Fibroblast of mammary gland (primary cell): ENCODE data around the gene PSMG4.

Source experiments
- DNase-seq: peaks from one replicate; pipeline ENCODE4 v3.0.0-alpha.2; 2010; ENCODE audit warnings: low read depth
- H3K4me3 ChIP-seq: 2 replicates; pipeline ENCODE4 v1.5.1; 2011; ENCODE audit warnings: low read depth, mild to moderate bottlenecking, low read length, moderate library complexity; ENCODE audit not compliant: control insufficient read depth
- TF ChIP-seq, protein P1 (sequence below): conservative IDR thresholded peaks from 2 replicates; pipeline ENCODE4 v1.5.1; 2011; ENCODE audit warnings: low read depth, low read length, inconsistent platforms; ENCODE audit not compliant: control insufficient read depth, insufficient read depth

The PSMG4 gene

DNA sequence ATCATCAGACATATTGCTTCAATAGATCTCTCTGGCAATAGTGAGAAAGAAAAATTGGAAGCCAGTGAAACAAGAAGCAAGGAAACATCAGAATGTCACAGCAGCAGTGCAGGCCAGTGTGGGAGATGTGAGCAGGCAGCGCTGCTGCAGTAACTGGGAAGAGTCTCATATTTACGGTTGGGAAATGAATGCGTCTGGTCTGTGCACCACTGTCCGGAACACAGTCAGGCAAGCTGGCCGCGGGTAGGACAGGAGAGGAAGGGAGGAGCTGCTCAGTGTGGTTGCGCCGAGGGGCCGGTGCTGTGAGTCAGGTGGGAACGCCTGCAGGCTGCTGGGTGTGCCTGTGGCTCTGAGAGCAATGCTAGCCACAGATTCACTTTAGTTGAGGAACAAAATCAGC, 6.4 kb upstream of the PSMG4 start:
- H3K4me3 ChIP-seq, result no peak overlapping the region
- DNase-seq, result peak; percentile 17
- TF ChIP-seq, protein P1, sequence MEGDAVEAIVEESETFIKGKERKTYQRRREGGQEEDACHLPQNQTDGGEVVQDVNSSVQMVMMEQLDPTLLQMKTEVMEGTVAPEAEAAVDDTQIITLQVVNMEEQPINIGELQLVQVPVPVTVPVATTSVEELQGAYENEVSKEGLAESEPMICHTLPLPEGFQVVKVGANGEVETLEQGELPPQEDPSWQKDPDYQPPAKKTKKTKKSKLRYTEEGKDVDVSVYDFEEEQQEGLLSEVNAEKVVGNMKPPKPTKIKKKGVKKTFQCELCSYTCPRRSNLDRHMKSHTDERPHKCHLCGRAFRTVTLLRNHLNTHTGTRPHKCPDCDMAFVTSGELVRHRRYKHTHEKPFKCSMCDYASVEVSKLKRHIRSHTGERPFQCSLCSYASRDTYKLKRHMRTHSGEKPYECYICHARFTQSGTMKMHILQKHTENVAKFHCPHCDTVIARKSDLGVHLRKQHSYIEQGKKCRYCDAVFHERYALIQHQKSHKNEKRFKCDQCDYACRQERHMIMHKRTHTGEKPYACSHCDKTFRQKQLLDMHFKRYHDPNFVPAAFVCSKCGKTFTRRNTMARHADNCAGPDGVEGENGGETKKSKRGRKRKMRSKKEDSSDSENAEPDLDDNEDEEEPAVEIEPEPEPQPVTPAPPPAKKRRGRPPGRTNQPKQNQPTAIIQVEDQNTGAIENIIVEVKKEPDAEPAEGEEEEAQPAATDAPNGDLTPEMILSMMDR, result no peak

DNA sequence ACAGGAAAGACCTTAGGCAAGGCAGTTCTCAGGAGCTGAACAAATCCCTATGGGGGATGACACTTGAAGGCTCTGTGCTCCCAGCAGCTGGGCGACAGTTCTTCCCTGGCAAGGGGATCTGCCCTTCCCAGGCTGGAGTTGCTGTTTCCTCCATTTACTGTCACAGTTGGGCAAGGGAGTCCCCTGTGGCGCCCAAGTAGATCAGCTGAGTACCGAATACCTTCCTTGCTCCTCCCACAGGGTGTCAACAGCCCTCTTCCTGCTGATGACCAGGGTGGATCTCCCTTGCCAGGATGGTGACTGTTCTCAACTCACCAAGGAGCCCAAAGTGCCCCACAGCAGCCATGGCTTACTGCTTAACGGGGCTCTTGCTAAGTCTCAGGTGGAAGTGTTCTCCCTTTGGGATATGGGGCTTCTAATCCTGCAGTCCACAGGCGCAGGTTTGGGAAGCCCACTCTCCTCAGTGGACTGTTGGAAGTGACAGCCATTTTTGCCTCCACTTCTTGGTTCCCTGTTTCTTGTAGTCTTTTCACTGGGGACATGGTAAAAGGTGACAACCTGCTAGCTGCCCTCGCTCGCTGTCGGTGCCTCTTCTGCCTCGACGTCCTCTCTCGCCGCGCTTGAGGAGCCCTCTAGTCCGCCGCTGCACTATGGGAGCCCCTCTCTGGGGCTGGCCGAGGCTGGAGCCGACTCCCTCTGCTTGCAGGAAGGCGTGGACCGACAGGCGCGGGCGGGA, 5.7 kb upstream of the PSMG4 start:
- TF ChIP-seq, protein P1, result no peak
- H3K4me3 ChIP-seq, result no peak overlapping the region
- no peak for DNase-seq

DNA sequence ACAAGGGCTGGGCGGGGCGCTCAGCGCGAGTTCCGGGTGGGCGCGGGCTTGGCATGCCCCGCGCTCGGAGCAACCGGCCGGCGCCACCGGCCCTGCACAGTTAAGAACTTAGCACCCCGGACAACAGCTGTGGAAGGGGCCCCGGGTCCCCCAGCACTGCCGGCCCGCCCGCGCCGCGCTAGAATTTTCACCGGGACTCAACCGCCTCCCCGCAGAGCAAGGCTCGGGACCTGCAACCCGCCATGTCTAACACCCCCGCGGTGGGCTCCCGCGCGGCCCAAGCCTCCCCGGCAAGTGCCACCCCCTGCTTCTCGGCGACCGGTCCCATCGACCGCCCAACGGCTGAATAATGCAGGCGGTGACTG, 5.2 kb upstream of the PSMG4 start:
- DNase-seq, result no peak
- TF ChIP-seq, protein P1, result no peak
- H3K4me3 ChIP-seq, result no peak overlapping the region

DNA sequence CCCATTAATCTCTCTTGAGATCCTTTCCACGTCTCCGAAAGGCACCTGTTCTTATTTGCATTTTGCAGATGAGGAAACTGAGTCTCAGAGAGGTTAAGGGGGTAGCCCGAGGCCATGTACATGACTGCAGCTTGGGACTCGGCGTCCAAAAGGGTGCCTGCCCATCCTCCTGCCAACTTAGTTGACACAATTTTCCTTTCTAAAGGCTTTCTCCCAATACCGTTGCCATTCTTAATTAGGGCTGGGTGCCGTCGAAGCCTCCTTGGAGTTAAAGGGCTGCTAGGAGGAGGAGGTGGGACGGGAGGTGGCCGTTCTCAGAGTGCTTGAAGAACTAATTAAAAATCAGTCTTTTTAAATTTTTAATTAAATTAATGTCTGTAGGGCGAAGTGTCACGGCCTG, 546 bp upstream of the PSMG4 start:
- peak overlapping the region; percentile 45 for H3K4me3 ChIP-seq
- DNase-seq, result no peak
- TF ChIP-seq, protein P1, result no peak

DNA sequence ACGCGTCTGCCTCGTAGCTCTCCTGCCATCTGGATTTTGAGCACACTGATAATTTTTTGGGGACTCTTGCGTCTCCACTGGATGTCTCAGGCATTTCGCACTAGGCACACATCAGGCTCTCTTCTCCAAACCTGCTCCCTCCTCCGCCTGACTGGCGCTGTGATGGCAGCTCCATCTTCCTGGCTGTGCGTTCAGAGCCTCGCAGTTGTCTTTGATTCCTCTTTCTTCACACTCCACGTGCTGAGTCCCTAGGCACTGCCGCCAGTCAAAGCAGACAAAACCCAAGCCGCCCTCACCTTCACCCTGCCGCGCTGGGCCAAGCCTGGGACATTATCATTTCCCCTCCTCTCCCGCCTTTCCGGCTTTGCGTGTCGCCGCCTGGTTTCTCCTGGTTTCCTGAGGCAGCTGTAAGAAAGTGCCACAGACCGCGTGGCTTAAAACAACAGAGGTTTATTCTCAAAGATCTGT, 778 bp downstream of the PSMG4 start:
- peak overlapping the region; percentile 79 for H3K4me3 ChIP-seq
- DNase-seq, result no peak
- TF ChIP-seq, protein P1, result no peak

DNA sequence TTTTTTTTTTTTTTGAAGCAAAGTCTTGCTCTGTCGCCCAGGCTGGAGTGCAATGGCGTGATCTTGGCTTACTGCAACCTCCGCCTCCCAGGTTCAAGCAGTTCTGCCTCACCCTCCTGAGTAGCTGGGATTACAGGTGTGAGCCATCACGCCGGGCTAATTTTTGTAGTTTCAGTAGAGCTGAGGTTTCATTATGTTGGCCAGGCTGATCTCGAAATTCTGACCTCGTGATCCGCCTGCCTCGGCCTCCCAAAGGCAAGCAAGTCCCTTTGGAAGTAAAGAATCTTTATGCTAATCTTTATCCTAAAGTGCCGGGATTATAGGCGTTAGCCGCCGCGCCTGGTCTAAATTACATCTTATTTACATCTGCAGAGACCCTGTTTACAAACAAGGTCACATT, 1.5 kb downstream of the PSMG4 start:
- no peak for DNase-seq
- TF ChIP-seq, protein P1, result no peak
- H3K4me3 ChIP-seq, result peak overlapping the region; percentile 79
